ENCODE measurements around the gene ELF5.

Gene ELF5

DNA sequence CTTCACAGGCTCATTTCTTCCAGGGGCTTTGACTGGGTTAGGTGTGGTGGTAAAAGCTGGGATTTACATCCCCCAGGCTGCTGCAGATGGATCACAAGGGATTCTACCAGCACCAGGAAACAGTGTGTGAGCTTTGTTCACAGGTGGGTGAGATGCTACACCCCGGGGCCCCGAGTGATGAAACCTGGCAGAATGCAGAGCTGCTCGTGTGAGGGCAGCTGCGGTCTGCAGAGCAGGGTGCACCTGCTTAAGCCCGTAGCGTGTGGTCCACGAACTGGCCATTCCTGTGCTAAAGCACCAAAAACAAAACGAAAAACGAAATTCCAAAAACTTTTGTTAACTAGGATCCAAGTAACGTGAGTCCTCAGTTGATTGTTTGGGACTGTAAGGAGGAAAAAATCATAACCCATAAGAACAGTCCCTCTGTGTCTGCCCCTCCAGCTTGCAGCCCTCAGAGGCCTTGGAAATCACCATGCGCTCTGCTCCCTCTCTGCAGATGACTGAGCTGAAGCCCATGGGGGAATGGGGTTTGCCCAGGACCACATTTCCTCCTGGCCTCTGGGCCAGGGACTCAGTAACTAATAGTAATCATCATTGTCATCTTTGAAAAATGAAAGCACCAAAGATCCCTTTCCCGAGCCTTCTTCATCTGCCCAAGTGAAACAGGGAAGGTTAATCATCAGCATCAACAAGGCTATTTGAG is 24.6 kb downstream of the ELF5 start:
- Histone ChIP-seq H3K79me2 (ENCODE audit: insufficient read depth, low read length) (no peaks in the 10 kb centered on the region), H3K9ac (ENCODE audit: low read length) (no peak overlapping the region), H3K4me3 (ENCODE audit: insufficient read depth, low read length, poor library complexity, severe bottlenecking) (no peak overlapping the region), H3K4me2 (ENCODE audit: low read depth, low read length, poor library complexity, severe bottlenecking) (no peak overlapping the region), H3K9me3 (ENCODE audit: insufficient read depth, low read length) (no peaks in the 10 kb centered on the region), H3K27ac (ENCODE audit: low read depth, low read length) (no peak overlapping the region), H3K9me2 (replicated peaks; ENCODE audit: insufficient read depth, low read length) (no peaks in the 10 kb centered on the region), H3F3A (ENCODE audit: insufficient read depth) (no peaks in the 10 kb centered on the region), H3K36me3 (ENCODE audit: low read length) (no peaks in the 10 kb centered on the region), H4K20me1 (ENCODE audit: low read depth, low read length) (no peaks in the 10 kb centered on the region), H3K27me3 (ENCODE audit: low read length) (no peaks in the 10 kb centered on the region), H2AFZ (ENCODE audit: low read depth, low read length, severe bottlenecking) (no peak overlapping the region)
- no peak for TF ChIP-seq EZH2phosphoT487 (conservative IDR thresholded peaks at IDR 0.05; ENCODE audit: low read length)
- TF ChIP-seq, protein P1, sequence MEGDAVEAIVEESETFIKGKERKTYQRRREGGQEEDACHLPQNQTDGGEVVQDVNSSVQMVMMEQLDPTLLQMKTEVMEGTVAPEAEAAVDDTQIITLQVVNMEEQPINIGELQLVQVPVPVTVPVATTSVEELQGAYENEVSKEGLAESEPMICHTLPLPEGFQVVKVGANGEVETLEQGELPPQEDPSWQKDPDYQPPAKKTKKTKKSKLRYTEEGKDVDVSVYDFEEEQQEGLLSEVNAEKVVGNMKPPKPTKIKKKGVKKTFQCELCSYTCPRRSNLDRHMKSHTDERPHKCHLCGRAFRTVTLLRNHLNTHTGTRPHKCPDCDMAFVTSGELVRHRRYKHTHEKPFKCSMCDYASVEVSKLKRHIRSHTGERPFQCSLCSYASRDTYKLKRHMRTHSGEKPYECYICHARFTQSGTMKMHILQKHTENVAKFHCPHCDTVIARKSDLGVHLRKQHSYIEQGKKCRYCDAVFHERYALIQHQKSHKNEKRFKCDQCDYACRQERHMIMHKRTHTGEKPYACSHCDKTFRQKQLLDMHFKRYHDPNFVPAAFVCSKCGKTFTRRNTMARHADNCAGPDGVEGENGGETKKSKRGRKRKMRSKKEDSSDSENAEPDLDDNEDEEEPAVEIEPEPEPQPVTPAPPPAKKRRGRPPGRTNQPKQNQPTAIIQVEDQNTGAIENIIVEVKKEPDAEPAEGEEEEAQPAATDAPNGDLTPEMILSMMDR (IDR thresholded peaks at IDR 0.05; ENCODE audit: insufficient read depth, low read length, poor library complexity, severe bottlenecking): no peak

DNA sequence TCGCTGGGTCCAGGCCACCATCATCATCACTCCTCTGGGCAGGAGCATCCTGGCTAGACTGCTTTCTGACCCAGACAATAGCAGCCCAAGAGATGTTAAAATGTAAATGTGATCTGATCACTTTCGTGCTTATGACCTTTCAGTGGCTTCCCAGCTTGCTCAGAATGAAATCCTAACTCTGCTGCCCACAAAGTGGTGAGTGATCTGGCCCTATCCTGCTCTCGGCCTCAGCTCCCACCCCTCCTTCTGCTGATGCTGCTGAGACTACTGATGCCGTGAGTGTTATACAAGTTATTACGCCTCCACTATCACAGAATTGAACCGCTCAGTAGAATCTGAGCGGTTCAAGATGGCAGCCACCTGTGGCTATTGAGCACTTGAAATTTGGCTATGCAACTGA is 26.2 kb downstream of the ELF5 start:
- H3K9me2 ChIP-seq (replicated peaks; ENCODE audit: insufficient read depth, low read length): no peaks in the 10 kb centered on the region
- no peak overlapping the region for H3K27ac ChIP-seq (ENCODE audit: low read depth, low read length)
- H3K9me3 ChIP-seq (ENCODE audit: insufficient read depth, low read length): no peaks in the 10 kb centered on the region
- no peaks in the 10 kb centered on the region for H3K79me2 ChIP-seq (ENCODE audit: insufficient read depth, low read length)
- no peaks in the 10 kb centered on the region for H3F3A ChIP-seq (ENCODE audit: insufficient read depth)
- no peak overlapping the region for H2AFZ ChIP-seq (ENCODE audit: low read depth, low read length, severe bottlenecking)
- no peaks in the 10 kb centered on the region for H3K36me3 ChIP-seq (ENCODE audit: low read length)
- TF ChIP-seq EZH2phosphoT487 (conservative IDR thresholded peaks at IDR 0.05; ENCODE audit: low read length): no peak
- TF ChIP-seq, protein P1 (IDR thresholded peaks at IDR 0.05; ENCODE audit: insufficient read depth, low read length, poor library complexity, severe bottlenecking): no peak
- no peak overlapping the region for H3K9ac ChIP-seq (ENCODE audit: low read length)
- H3K4me2 ChIP-seq (ENCODE audit: low read depth, low read length, poor library complexity, severe bottlenecking): no peak overlapping the region
- no peak overlapping the region for H3K4me3 ChIP-seq (ENCODE audit: insufficient read depth, low read length, poor library complexity, severe bottlenecking)
- H3K27me3 ChIP-seq (ENCODE audit: low read length): no peaks in the 10 kb centered on the region
- no peaks in the 10 kb centered on the region for H4K20me1 ChIP-seq (ENCODE audit: low read depth, low read length)

DNA sequence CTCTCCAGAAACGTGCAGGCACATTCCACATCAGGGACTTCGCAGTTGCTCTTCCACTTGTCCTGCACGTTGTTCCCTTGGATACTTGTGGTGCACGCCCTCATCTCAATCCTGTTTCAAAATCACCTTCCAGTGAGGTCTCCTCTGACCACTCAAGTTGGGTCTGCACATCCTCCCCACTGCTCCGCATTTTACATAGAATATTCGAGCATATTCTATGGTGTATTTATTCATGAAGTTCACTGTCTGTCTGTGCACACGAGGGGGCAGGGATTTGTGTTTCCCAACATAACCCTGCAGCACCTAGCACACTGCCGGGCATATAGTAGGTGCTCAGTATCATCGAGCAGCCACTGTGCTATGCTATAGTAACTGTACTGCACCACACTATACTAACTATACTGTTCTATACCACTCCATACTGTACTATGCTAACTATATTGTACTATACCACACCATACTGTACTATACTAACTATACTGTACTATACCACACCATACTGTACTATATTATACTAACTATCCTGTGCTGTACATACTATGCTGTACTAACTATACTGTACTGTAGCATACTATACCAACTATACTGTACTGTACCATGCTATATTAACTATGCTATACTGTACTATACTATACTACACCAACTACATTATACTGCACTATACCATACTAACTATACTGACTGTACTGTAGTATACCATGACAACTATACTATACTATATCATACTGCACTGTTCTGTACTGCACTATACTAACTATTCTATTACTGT is 30.3 kb downstream of the ELF5 start:
- no peak for TF ChIP-seq EZH2phosphoT487 (conservative IDR thresholded peaks at IDR 0.05; ENCODE audit: low read length)
- TF ChIP-seq, protein P1 (IDR thresholded peaks at IDR 0.05; ENCODE audit: insufficient read depth, low read length, poor library complexity, severe bottlenecking): no peak
- H3K79me2 ChIP-seq (ENCODE audit: insufficient read depth, low read length): no peaks in the 10 kb centered on the region

More for the DNA sequence above, 30.3 kb downstream of the ELF5 start:
- Histone ChIP-seq H3K9ac (ENCODE audit: low read length) (no peak overlapping the region), H3F3A (ENCODE audit: insufficient read depth) (no peaks in the 10 kb centered on the region), H3K27ac (ENCODE audit: low read depth, low read length) (no peak overlapping the region), H3K9me2 (replicated peaks; ENCODE audit: insufficient read depth, low read length) (no peaks in the 10 kb centered on the region), H3K36me3 (ENCODE audit: low read length) (no peaks in the 10 kb centered on the region), H2AFZ (ENCODE audit: low read depth, low read length, severe bottlenecking) (no peak overlapping the region), H3K4me3 (ENCODE audit: insufficient read depth, low read length, poor library complexity, severe bottlenecking) (no peak overlapping the region), H3K9me3 (ENCODE audit: insufficient read depth, low read length) (no peaks in the 10 kb centered on the region), H3K27me3 (ENCODE audit: low read length) (no peaks in the 10 kb centered on the region), H4K20me1 (ENCODE audit: low read depth, low read length) (no peaks in the 10 kb centered on the region), H3K4me2 (ENCODE audit: low read depth, low read length, poor library complexity, severe bottlenecking) (no peak overlapping the region)
